Upper lobe of right lung (tissue), 1 donor: ENCODE measurements around the gene RASAL2. TPM values are rescaled to one million over a fixed set of nuclear protein-coding genes. Genes with fewer than 3 reads are reported as not detected.

ENCODE experiments used
- ATAC-seq: fragments of 200-7000 bp; cut with Tn5 transposase; one replicate; pipeline ENCODE4 v1.9.1; 2020; ENCODE audit warnings: mild to moderate bottlenecking, moderate library complexity
- DNase-seq: peaks from one replicate; pipeline ENCODE4 v3.0.0-alpha.2; 2020
- H3K27ac ChIP-seq: fragments of 200-600 bp; one replicate; pipeline ENCODE4 v1.8.0; 2022
- H3K27me3 ChIP-seq: fragments of 200-600 bp; one replicate; pipeline ENCODE4 v1.8.0; 2022; ENCODE audit warnings: mild to moderate bottlenecking
- H3K36me3 ChIP-seq: fragments of 200-600 bp; one replicate; pipeline ENCODE4 v1.8.0; 2022
- H3K4me1 ChIP-seq: fragments of 200-600 bp; one replicate; pipeline ENCODE4 v1.8.0; 2022
- H3K4me3 ChIP-seq: fragments of 200-600 bp; one replicate; pipeline ENCODE4 v1.8.0; 2022; ENCODE audit warnings: mild to moderate bottlenecking
- H3K9me3 ChIP-seq: fragments of 200-600 bp; one replicate; pipeline ENCODE4 v1.8.0; 2022
- CTCF ChIP-seq: fragments of 200-600 bp; IDR thresholded peaks from one replicate; pipeline ENCODE4 v1.8.0; 2022; ENCODE audit warnings: antibody characterized with exemption
- intact Hi-C: fragments of 100-400 bp; cut with DNase I; formaldehyde crosslinking; loops from one replicate; pipeline ENCODE4 v1.11.0; 2022
- total RNA-seq: library from RNA; stranded (reverse); fragmentation: NEBNext Ultra II Directional; extraction: Animal tissue kit (Norgen Biotek cat#: 25700); gene quantifications from one replicate; pipeline ENCODE4 v1.2.1, GENCODE V29; 2021
- donor health status: DM: no; HTN: yes; CAD: no; lungs with severe emphysema.

RASAL2 gene
- total RNA-seq, 1 donor from 2014 or later, result 39.4 TPM

GRCh38 chr1:178126741-178127185 lies 32.9 kb downstream of the RASAL2 start:
- Histone ChIP-seq H3K4me1 (peaks cover 7% of the 10 kb centered on the region), H3K36me3 (no peaks in the 10 kb centered on the region), H3K27ac (peak overlapping the region; percentile 15), H3K27me3 (no peaks in the 10 kb centered on the region), H3K4me3 (no peak overlapping the region), H3K9me3 (no peaks in the 10 kb centered on the region)
- ATAC-seq (peak; percentile 96), DNase-seq (no peak)
- intact Hi-C loops, result no loop called here
- no peak for TF ChIP-seq CTCF

- H3K4me3 ChIP-seq, result no peak overlapping the region
- no peaks in the 10 kb centered on the region for H3K27me3 ChIP-seq
- no peaks in the 10 kb centered on the region for H3K9me3 ChIP-seq
- ATAC-seq (no peak), DNase-seq (no peak)
- TF ChIP-seq CTCF, result no peak
- H3K36me3 ChIP-seq, result no peaks in the 10 kb centered on the region
- peak overlapping the region; percentile 15 for H3K27ac ChIP-seq
- intact Hi-C loops, result no loop called here
- peaks cover 7% of the 10 kb centered on the region for H3K4me1 ChIP-seq
These were observed 33.7 kb downstream of the RASAL2 start for GRCh38 chr1:178127482-178128191.

- H3K27me3 ChIP-seq, result no peaks in the 10 kb centered on the region
- peak; percentile 12 for ATAC-seq
- H3K36me3 ChIP-seq, result no peaks in the 10 kb centered on the region
- H3K4me1 ChIP-seq, result peaks cover 21% of the 10 kb centered on the region
- no peak for DNase-seq
- H3K9me3 ChIP-seq, result no peaks in the 10 kb centered on the region
- no peak overlapping the region for H3K4me3 ChIP-seq
- no peak for TF ChIP-seq CTCF
- intact Hi-C loops, result no loop called here
- peak overlapping the region; percentile 61 for H3K27ac ChIP-seq
These were observed 39.5 kb downstream of the RASAL2 start for GRCh38 chr1:178133239-178133989.

- Histone ChIP-seq H3K27me3 (no peaks in the 10 kb centered on the region), H3K4me1 (peaks cover 21% of the 10 kb centered on the region), H3K4me3 (no peak overlapping the region), H3K36me3 (no peaks in the 10 kb centered on the region), H3K9me3 (no peaks in the 10 kb centered on the region), H3K27ac (peak overlapping the region; percentile 61)
- ATAC-seq, result peak; percentile 98
- TF ChIP-seq CTCF, result no peak
- intact Hi-C loops, result no loop called here
- DNase-seq, result no peak
These were observed 40.2 kb downstream of the RASAL2 start for GRCh38 chr1:178134061-178134460.

- H3K4me3 ChIP-seq, result no peak overlapping the region
- peaks cover 21% of the 10 kb centered on the region for H3K4me1 ChIP-seq
- TF ChIP-seq CTCF, result no peak
- H3K36me3 ChIP-seq, result no peaks in the 10 kb centered on the region
- H3K9me3 ChIP-seq, result no peaks in the 10 kb centered on the region
- H3K27me3 ChIP-seq, result no peaks in the 10 kb centered on the region
- DNase-seq (no peak), ATAC-seq (peak; percentile 52)
- intact Hi-C loops, result no loop called here
- peak overlapping the region; percentile 28 for H3K27ac ChIP-seq
These were observed 43.3 kb downstream of the RASAL2 start for GRCh38 chr1:178137238-178137637.
